GM12801 (cell line): ENCODE results near the gene SHMT2.

ENCODE experiments used
- CTCF ChIP-seq: IDR thresholded peaks from one replicate; pipeline ENCODE4 v1.5.1; 2011; ENCODE audit warnings: control low read depth; ENCODE audit not compliant: insufficient read length; ENCODE audit errors: extremely low read depth

The SHMT2 gene

GRCh38 chr12:57250541-57250940, 21.0 kb downstream of the SHMT2 start:
- TF ChIP-seq CTCF: no peak

- no peak for TF ChIP-seq CTCF
These were observed 21.4 kb downstream of the SHMT2 start, which contains the start of gene STAC3 for GRCh38 chr12:57250956-57251355. Gene STAC3, minus strand, starts transcription at chr12:57251187. Its CDS starts 1,551 bp downstream, at chr12:57249636.

- no peak for TF ChIP-seq CTCF
These were observed 25.2 kb downstream of the SHMT2 start for GRCh38 chr12:57254506-57255280.

- TF ChIP-seq CTCF: no peak
These were observed 26.4 kb downstream of the SHMT2 start for GRCh38 chr12:57255916-57256315.

- TF ChIP-seq CTCF: no peak
These were observed 29.8 kb downstream of the SHMT2 start for GRCh38 chr12:57258977-57259970.

GRCh38 chr12:57260366-57260765, 30.9 kb downstream of the SHMT2 start:
- no peak for TF ChIP-seq CTCF

GRCh38 chr12:57261428-57261865, 31.9 kb downstream of the SHMT2 start:
- TF ChIP-seq CTCF: no peak
